ENCODE measurements around the gene SIGLEC8.

DNA sequence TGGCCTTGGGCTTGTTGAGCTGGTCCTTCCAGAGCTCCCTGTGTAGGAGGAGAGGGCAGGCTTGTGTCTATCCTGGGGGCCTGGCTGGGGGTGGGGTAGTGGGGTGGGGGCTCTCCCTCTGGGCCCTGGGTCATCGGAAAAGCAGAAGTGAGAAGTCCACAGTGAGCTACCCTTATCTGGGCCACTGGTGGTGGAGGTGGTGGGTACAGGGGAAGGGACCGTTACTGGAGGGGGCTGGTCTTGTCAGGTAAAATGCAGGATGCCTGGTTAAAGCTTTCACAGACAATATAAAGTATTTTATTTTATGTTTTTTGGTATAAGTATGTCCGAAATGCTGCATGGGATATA, 40.5 kb downstream of the SIGLEC8 start:
- TF ChIP-seq EZH2phosphoT487 (IDR thresholded peaks at IDR 0.05; ENCODE audit: borderline replicate concordance, low read length) = no peak
- TF ChIP-seq, protein P1, sequence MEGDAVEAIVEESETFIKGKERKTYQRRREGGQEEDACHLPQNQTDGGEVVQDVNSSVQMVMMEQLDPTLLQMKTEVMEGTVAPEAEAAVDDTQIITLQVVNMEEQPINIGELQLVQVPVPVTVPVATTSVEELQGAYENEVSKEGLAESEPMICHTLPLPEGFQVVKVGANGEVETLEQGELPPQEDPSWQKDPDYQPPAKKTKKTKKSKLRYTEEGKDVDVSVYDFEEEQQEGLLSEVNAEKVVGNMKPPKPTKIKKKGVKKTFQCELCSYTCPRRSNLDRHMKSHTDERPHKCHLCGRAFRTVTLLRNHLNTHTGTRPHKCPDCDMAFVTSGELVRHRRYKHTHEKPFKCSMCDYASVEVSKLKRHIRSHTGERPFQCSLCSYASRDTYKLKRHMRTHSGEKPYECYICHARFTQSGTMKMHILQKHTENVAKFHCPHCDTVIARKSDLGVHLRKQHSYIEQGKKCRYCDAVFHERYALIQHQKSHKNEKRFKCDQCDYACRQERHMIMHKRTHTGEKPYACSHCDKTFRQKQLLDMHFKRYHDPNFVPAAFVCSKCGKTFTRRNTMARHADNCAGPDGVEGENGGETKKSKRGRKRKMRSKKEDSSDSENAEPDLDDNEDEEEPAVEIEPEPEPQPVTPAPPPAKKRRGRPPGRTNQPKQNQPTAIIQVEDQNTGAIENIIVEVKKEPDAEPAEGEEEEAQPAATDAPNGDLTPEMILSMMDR (IDR thresholded peaks at IDR 0.05; ENCODE audit: low read depth, low read length, poor library complexity, severe bottlenecking) = no peak

Data from DOHH2 (cell line).